WTC11 (cell line): ENCODE results near the gene B4GALNT1. TPM values are rescaled to one million over a fixed set of nuclear protein-coding genes. Genes with fewer than 3 reads are reported as not detected.

ENCODE experiments used
- ATAC-seq: fragments of 200-7000 bp; cut with Tn5 transposase; 2 replicates; pipeline ENCODE4 v1.10.0; 2021; ENCODE audit warnings: mild to moderate bottlenecking, moderate library complexity
- CTCF ChIA-PET: fragments of 300-600 bp; sonication (Branson Sonifier 250); formaldehyde crosslinking; loops from one replicate; lab custom pipeline; 2021; ENCODE audit warnings: antibody characterized with exemption; lab: Charles Lee
- POLR2A ChIA-PET: fragments of 350-600 bp; sonication (Branson Sonifier 250); formaldehyde crosslinking; loops from one replicate; lab custom pipeline; 2021; ENCODE audit warnings: antibody characterized with exemption; lab: Charles Lee
- DNase-seq: peaks from one replicate; pipeline ENCODE4 v3.0.0; 2021; ENCODE audit warnings: low spot score
- H3K27ac Mint-ChIP-seq: 2 replicates; pipeline ENCODE4 v1.8.0; 2021; ENCODE audit warnings: mixed read lengths
- H3K27me3 Mint-ChIP-seq: 2 replicates; pipeline ENCODE4 v1.8.0; 2021; ENCODE audit warnings: low read depth, mild to moderate bottlenecking, moderate library complexity, mixed read lengths
- H3K36me3 Mint-ChIP-seq: 2 replicates; pipeline ENCODE4 v1.8.0; 2021; ENCODE audit warnings: mixed read lengths
- H3K4me1 Mint-ChIP-seq: 2 replicates; pipeline ENCODE4 v1.8.0; 2022; ENCODE audit warnings: mixed read lengths
- H3K4me3 Mint-ChIP-seq: 2 replicates; pipeline ENCODE4 v1.8.0; 2021; ENCODE audit warnings: mild to moderate bottlenecking, moderate library complexity, mixed read lengths
- H3K9me3 Mint-ChIP-seq: 2 replicates; pipeline ENCODE4 v1.8.0; 2021; ENCODE audit warnings: mixed read lengths
- AR ChIP-seq: fragments of 250-450 bp; sonication (Bioruptor Pico); IDR thresholded peaks from 2 replicates; pipeline ENCODE4 v1.9.0; 2021; ENCODE audit warnings: mild to moderate bottlenecking
- ATF3 ChIP-seq: sonication (generic); formaldehyde crosslinking; conservative IDR thresholded peaks from 2 replicates; pipeline ENCODE4 v1.8.1; 2022; ENCODE audit warnings: mild to moderate bottlenecking, missing genetic modification reagents
- CREM ChIP-seq: sonication (generic); formaldehyde crosslinking; IDR thresholded peaks from 2 replicates; pipeline ENCODE4 v1.8.1; 2022; ENCODE audit warnings: mild to moderate bottlenecking, missing genetic modification reagents, moderate library complexity
- ELF4 ChIP-seq: sonication (generic); formaldehyde crosslinking; IDR thresholded peaks from 2 replicates; pipeline ENCODE4 v1.8.1; 2022; ENCODE audit warnings: low read depth, mild to moderate bottlenecking, moderate library complexity, missing genetic modification reagents
- ESRRA ChIP-seq: sonication (generic); formaldehyde crosslinking; IDR thresholded peaks from 2 replicates; pipeline ENCODE4 v1.8.1; 2022; ENCODE audit warnings: mild to moderate bottlenecking, missing genetic modification reagents, borderline replicate concordance
- ETV6 ChIP-seq: sonication (generic); formaldehyde crosslinking; IDR thresholded peaks from 2 replicates; pipeline ENCODE4 v1.8.1; 2022; ENCODE audit warnings: mild to moderate bottlenecking, missing genetic modification reagents
- KAT7 ChIP-seq: sonication (generic); formaldehyde crosslinking; IDR thresholded peaks from 2 replicates; pipeline ENCODE4 v1.8.1; 2023; ENCODE audit warnings: missing genetic modification reagents, mild to moderate bottlenecking, borderline replicate concordance
- MLX ChIP-seq: sonication (generic); formaldehyde crosslinking; IDR thresholded peaks from 2 replicates; pipeline ENCODE4 v1.8.1; 2023; ENCODE audit warnings: mild to moderate bottlenecking, missing genetic modification reagents, moderate library complexity
- MXD4 ChIP-seq: fragments of 250-450 bp; sonication (Bioruptor Pico); IDR thresholded peaks from 2 replicates; pipeline ENCODE4 v1.8.0; 2021; ENCODE audit warnings: mild to moderate bottlenecking, moderate library complexity, borderline replicate concordance
- NR3C1 ChIP-seq: sonication (generic); formaldehyde crosslinking; conservative IDR thresholded peaks from 2 replicates; pipeline ENCODE4 v1.8.1; 2023; ENCODE audit warnings: low read depth, mild to moderate bottlenecking, missing genetic modification reagents
- PRDM15 ChIP-seq: sonication (generic); formaldehyde crosslinking; IDR thresholded peaks from 2 replicates; pipeline ENCODE4 v1.8.0; 2022; ENCODE audit warnings: missing genetic modification reagents
- RORB ChIP-seq: fragments of 250-450 bp; sonication (Bioruptor Pico); IDR thresholded peaks from 2 replicates; pipeline ENCODE4 v1.9.0; 2021; ENCODE audit warnings: mild to moderate bottlenecking
- SOX15 ChIP-seq: fragments of 250-450 bp; sonication (Bioruptor Pico); IDR thresholded peaks from 2 replicates; pipeline ENCODE4 v1.9.0; 2021; ENCODE audit warnings: mild to moderate bottlenecking
- SP1 ChIP-seq: sonication (generic); formaldehyde crosslinking; conservative IDR thresholded peaks from 2 replicates; pipeline ENCODE4 v1.8.1; 2022; ENCODE audit warnings: missing genetic modification reagents
- TEAD4 ChIP-seq: sonication (generic); formaldehyde crosslinking; IDR thresholded peaks from 2 replicates; pipeline ENCODE4 v1.8.0; 2022; ENCODE audit warnings: mild to moderate bottlenecking, missing genetic modification reagents
- TP53 ChIP-seq: sonication (generic); formaldehyde crosslinking; IDR thresholded peaks from 2 replicates; pipeline ENCODE4 v1.8.1; 2023; ENCODE audit warnings: mild to moderate bottlenecking, missing genetic modification reagents
- ZNF138 ChIP-seq: sonication (generic); formaldehyde crosslinking; conservative IDR thresholded peaks from 2 replicates; pipeline ENCODE4 v1.8.1; 2022; ENCODE audit warnings: mild to moderate bottlenecking, moderate library complexity, missing genetic modification reagents
- ZNF396 ChIP-seq: fragments of 250-450 bp; sonication (Bioruptor Pico); IDR thresholded peaks from 2 replicates; pipeline ENCODE4 v1.8.0; 2021; ENCODE audit warnings: mild to moderate bottlenecking, moderate library complexity, borderline replicate concordance
- ZNF416 ChIP-seq: fragments of 250-450 bp; sonication (Bioruptor Pico); IDR thresholded peaks from 2 replicates; pipeline ENCODE4 v1.9.0; 2021; ENCODE audit warnings: mild to moderate bottlenecking, inconsistent platforms
- ZNF423 ChIP-seq: fragments of 250-450 bp; sonication (Bioruptor Pico); IDR thresholded peaks from 2 replicates; pipeline ENCODE4 v2.1.2; 2022; ENCODE audit warnings: mild to moderate bottlenecking, moderate library complexity
- ZNF425 ChIP-seq: fragments of 250-450 bp; sonication (Bioruptor Pico); conservative IDR thresholded peaks from 2 replicates; pipeline ENCODE4 v1.9.0; 2021; ENCODE audit warnings: mild to moderate bottlenecking
- ZNF532 ChIP-seq: fragments of 250-450 bp; sonication (Bioruptor Pico); IDR thresholded peaks from 2 replicates; pipeline ENCODE4 v1.9.0; 2021; ENCODE audit warnings: mild to moderate bottlenecking, borderline replicate concordance
- total RNA-seq: library from RNA; stranded (reverse); gene quantifications from 3 replicates; pipeline ENCODE4 v1.2.3, GENCODE V29; 2021

The B4GALNT1 gene
- total RNA-seq, 1 experiment from 2014 or later: 1.2 TPM

GRCh38 chr12:57674691-57675090 lies 41.7 kb upstream of the B4GALNT1 start:
- Mint-ChIP-seq H3K36me3 (no peaks in the 10 kb centered on the region), H3K9me3 (peaks cover 29% of the 10 kb centered on the region), H3K4me1 (no peaks in the 10 kb centered on the region), H3K27ac (no peak overlapping the region)
- ATAC-seq: no peak
- DNase-seq: no peak
- ChIA-PET CTCF (no interaction called here), POLR2A (no interaction called here)
- no peak for TF ChIP-seq ZNF138 (CRISPR knock-in tag)
- TF ChIP-seq ELF4 (CRISPR knock-in tag): no peak
- no peak for TF ChIP-seq ZNF423 (CRISPR knock-in tag)
- no peak for TF ChIP-seq ZNF416 (CRISPR knock-in tag)
- no peak for TF ChIP-seq ZNF425 (CRISPR knock-in tag)
- no peak for TF ChIP-seq MLX (CRISPR knock-in tag)
- TF ChIP-seq SP1 (CRISPR knock-in tag): no peak
- TF ChIP-seq AR (CRISPR knock-in tag): no peak
- no peak for TF ChIP-seq ATF3 (CRISPR knock-in tag)
- no peak for TF ChIP-seq TP53 (CRISPR knock-in tag)
- TF ChIP-seq, all 79 proteins: peak for 0
- peaks cover 69% of the 10 kb centered on the region for H3K27me3 Mint-ChIP-seq
- H3K4me3 Mint-ChIP-seq: no peak overlapping the region

- ChIA-PET POLR2A (no interaction called here), CTCF (interaction anchor here (1.3 kb wide), 1 partner anchor 40 kb away, joined by 3 read pairs; the partner anchor contains the start of gene B4GALNT1)
- Mint-ChIP-seq H3K27ac (no peak overlapping the region), H3K36me3 (no peaks in the 10 kb centered on the region; the same call in 1 of the 2 replicates), H3K9me3 (peaks cover 32% of the 10 kb centered on the region), H3K4me3 (no peak overlapping the region), H3K4me1 (no peaks in the 10 kb centered on the region), H3K27me3 (peaks cover 61% of the 10 kb centered on the region)
- DNase-seq (no peak), ATAC-seq (no peak)
- TF ChIP-seq CREM (CRISPR knock-in tag) (no peak), ETV6 (CRISPR knock-in tag) (no peak), ZNF396 (CRISPR knock-in tag) (no peak), PRDM15 (CRISPR knock-in tag) (no peak), ESRRA (CRISPR knock-in tag) (no peak), MXD4 (CRISPR knock-in tag) (no peak), SOX15 (CRISPR knock-in tag) (no peak), ZNF532 (CRISPR knock-in tag) (no peak), KAT7 (no peak), RORB (no peak), TEAD4 (no peak), NR3C1 (CRISPR knock-in tag) (no peak)
Measured at GRCh38 chr12:57672801-57673200, 39.8 kb upstream of the B4GALNT1 start.
